Left lung (tissue), 10 donors: Measurements from ENCODE around the gene CALCOCO2. TPM values are rescaled to one million over a fixed set of nuclear protein-coding genes. Genes with fewer than 3 reads are reported as not detected.

ENCODE experiments used
- ATAC-seq: fragments of 200-7000 bp; cut with Tn5 transposase; one replicate; pipeline ENCODE4 v1.9.1; 2020; ENCODE audit warnings: moderate library complexity
- DNase-seq, 4 donors: peaks; one replicate each; pipeline ENCODE4 v3.0.0-alpha.2; 2013 to 2020
- H3K27ac ChIP-seq, 2 donors: fragments of 200-600 bp; sonication (generic) in 1 of 2; one replicate each; pipeline versions ENCODE4 v1.5.0 to v1.8.0; 2020 to 2021
- H3K27me3 ChIP-seq, 2 donors: fragments of 200-600 bp; sonication (generic) in 1 of 2; one replicate each; pipeline versions ENCODE4 v1.5.0 to v1.8.0; 2020 to 2021
- H3K36me3 ChIP-seq, 2 donors: fragments of 200-600 bp; sonication (generic) in 1 of 2; one replicate each; pipeline versions ENCODE4 v1.5.0 to v1.8.0; 2020 to 2021
- H3K4me1 ChIP-seq, 2 donors: fragments of 200-600 bp; one replicate each; pipeline ENCODE4 v1.8.0; 2021
- H3K4me3 ChIP-seq, 2 donors: fragments of 200-600 bp; sonication (generic) in 1 of 2; one replicate each; pipeline versions ENCODE4 v1.5.0 to v1.8.0; 2020 to 2021; ENCODE audit warnings: mild to moderate bottlenecking in 1 of 2
- H3K9me3 ChIP-seq, 2 donors: fragments of 200-600 bp; sonication (generic) in 1 of 2; one replicate each; pipeline versions ENCODE4 v1.5.0 to v1.8.0; 2020 to 2021
- intact Hi-C, 2 donors: fragments of 100-400 bp; cut with DNase I; formaldehyde crosslinking; loops; one replicate each; pipeline versions ENCODE4 v1.11.2 to v1.14.2; 2022
- polyA plus RNA-seq, 6 donors: library from polyadenylated mRNA; unstranded; fragments of 120-200 nt; gene quantifications; one replicate each; pipeline ENCODE4 v1.2.1, GENCODE V29; 2013; ENCODE audit not compliant: insufficient read length in 6 of 6
- total RNA-seq, 2 donors: library from RNA; stranded (reverse); fragmentation: NEBNext Ultra II Directional; extraction: Animal tissue kit (Norgen Biotek cat#: 25700); gene quantifications; one replicate each; pipeline ENCODE4 v1.2.1, GENCODE V29; 2021
- TF ChIP-seq, protein P1 (sequence below), 2 donors: fragments of 200-600 bp; sonication (generic) in 1 of 2; IDR thresholded peaks; one replicate each; pipeline versions ENCODE4 v1.5.0 to v1.8.0; 2021; ENCODE audit warnings: antibody characterized with exemption in 2 of 2
- donor health status: DM: no; HTN: yes; CAD: no.
- donor health status: DM: no; HTN: no; CAD: no.

The CALCOCO2 gene
- total and polyA plus RNA-seq, 8 donors, result 105 to 132 (median 117) TPM

DNA sequence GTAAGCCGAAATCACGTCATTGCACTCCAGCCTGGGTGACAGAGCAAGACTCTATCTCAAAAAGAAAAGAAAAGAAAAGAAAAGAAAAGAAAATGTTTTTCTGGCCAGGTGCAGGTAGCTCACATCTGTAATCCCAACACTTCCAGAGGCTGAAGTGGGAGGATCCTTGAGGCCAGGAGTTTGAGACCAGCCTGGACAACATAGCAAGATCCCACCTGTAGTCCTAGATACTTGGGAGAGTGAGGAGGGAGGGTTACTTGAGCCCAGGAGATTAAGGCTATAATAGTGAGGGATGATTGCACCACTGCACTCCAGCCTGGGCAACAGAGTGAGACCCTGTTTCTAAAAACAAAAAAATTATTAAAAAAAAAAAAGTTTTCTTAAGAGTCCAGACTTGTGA lies 59.3 kb downstream of the CALCOCO2 start:
- H3K36me3 ChIP-seq, result peaks cover 0 to 4% of the 10 kb centered on the region in 2 donors
- H3K4me1 ChIP-seq, result peaks cover 8 to 17% of the 10 kb centered on the region in 2 donors
- no peak for ATAC-seq
- TF ChIP-seq, protein P1, sequence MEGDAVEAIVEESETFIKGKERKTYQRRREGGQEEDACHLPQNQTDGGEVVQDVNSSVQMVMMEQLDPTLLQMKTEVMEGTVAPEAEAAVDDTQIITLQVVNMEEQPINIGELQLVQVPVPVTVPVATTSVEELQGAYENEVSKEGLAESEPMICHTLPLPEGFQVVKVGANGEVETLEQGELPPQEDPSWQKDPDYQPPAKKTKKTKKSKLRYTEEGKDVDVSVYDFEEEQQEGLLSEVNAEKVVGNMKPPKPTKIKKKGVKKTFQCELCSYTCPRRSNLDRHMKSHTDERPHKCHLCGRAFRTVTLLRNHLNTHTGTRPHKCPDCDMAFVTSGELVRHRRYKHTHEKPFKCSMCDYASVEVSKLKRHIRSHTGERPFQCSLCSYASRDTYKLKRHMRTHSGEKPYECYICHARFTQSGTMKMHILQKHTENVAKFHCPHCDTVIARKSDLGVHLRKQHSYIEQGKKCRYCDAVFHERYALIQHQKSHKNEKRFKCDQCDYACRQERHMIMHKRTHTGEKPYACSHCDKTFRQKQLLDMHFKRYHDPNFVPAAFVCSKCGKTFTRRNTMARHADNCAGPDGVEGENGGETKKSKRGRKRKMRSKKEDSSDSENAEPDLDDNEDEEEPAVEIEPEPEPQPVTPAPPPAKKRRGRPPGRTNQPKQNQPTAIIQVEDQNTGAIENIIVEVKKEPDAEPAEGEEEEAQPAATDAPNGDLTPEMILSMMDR (IDR thresholded peaks at IDR 0.05), result no peak
- no peaks in the 10 kb centered on the region for H3K27me3 ChIP-seq
- no peaks in the 10 kb centered on the region for H3K9me3 ChIP-seq
- no peak for DNase-seq
- H3K27ac ChIP-seq, result no peak overlapping the region
- intact Hi-C loops, result no loop called here
- no peak overlapping the region for H3K4me3 ChIP-seq

DNA sequence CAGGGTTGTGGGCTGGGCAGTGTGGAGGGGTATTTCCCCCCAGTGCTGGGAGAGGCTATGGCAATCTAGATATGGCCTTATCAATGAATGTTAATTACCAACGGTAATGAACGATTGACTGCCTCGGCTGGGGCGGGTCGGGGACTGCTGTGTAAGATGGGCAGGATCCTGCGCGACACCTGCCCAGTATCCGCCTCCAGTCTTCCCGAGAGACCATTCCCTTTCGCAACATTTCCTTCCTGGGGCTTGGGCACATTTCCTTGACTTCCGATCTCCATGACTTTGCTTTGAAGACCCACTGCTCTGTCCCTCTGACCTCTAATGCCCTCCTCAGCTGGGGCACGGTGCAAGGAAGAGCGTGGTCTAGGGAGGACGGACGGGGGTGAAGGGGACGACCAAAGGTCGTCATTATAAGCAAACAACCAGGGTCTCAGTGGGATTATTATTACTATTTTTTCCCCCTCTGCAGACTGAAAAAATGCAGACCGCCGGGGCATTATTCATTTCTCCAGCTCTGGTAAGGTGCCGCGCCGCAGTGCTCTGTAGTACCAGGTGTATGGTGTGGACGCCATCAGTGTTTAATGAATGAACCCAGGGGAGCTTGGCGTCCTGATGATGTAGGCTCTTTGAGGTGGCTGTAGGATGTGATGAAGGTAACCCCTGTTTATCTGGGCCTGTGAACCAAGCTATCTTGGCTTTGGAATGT lies 62.3 kb downstream of the CALCOCO2 start:
- DNase-seq (peak in 1 of 4 donors; percentile 17), ATAC-seq (no peak)
- Histone ChIP-seq H3K27me3 (no peaks in the 10 kb centered on the region), H3K36me3 (peaks cover 0 to 31% of the 10 kb centered on the region in 2 donors), H3K4me1 (peaks cover 8 to 17% of the 10 kb centered on the region in 2 donors), H3K9me3 (no peaks in the 10 kb centered on the region), H3K4me3 (peak overlapping the region; percentile 69 to 84), H3K27ac (peak overlapping the region; percentile 57 to 85)
- intact Hi-C loops, result no loop called here
- TF ChIP-seq, protein P1 (IDR thresholded peaks at IDR 0.05), result no peak

DNA sequence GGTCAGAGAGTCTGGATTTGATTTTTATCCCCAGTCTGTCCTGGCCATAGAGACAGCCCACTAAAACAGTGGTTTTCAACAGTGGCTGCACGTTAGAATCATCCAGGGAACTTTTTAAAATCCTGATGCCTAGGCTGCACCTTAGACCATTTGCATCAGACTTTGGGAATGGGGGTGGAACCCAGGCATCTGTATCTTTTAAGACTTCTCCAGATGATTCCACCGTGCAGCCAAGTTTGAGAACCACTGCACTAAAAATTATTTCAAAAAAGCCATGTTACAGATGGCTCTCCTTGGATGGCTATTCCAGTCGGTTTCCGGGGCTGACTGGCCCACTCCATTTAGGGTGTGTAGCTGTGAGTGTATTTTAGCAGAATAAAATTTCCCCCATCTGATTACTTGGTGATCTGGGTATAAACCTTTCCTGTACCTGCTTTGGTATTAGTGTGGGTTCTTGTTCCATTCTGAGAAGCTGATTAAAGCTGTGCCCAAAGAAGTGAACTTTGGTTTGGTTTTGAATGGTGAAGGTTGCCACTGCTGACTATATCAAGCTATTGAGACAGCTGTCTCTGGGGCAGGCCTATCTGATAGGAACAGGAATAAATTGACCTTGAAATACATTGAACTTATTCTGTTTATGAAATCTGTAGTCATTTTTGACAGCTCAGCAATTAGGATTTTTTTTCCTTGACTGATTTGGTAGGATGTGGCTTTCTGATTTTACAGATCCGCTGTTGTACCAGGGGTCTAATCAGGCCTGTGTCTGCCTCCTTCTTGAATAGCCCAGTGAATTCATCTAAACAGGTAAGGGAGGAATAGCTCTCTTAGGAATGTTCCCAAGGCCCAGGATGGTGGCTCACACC lies 63.0 kb downstream of the CALCOCO2 start:
- DNase-seq (no peak), ATAC-seq (no peak)
- no peaks in the 10 kb centered on the region for H3K27me3 ChIP-seq
- intact Hi-C loops, result no loop called here
- H3K27ac ChIP-seq, result no peak overlapping the region
- H3K9me3 ChIP-seq, result no peaks in the 10 kb centered on the region
- TF ChIP-seq, protein P1 (IDR thresholded peaks at IDR 0.05), result no peak
- H3K4me1 ChIP-seq, result peaks cover 8 to 17% of the 10 kb centered on the region in 2 donors
- peak overlapping the region; percentile 69 to 84 for H3K4me3 ChIP-seq
- H3K36me3 ChIP-seq, result peaks cover 0 to 35% of the 10 kb centered on the region in 2 donors

DNA sequence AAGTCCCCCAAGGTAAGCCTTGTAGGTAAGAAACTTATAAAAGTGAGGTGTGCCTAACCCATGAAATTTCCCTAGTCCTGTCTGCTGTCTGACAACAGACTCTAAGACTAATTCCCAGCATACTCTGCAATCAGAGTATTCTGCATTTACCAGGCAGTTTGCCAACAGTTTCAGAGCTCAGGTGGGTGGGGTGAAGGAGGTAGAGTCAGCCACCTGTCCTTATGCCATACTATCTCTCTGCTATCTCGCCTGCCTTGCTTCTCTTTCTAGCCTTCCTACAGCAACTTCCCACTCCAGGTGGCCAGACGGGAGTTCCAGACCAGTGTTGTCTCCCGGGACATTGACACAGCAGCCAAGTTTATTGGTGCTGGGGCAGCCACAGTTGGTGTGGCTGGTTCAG lies 64.1 kb downstream of the CALCOCO2 start:
- Histone ChIP-seq H3K27me3 (no peaks in the 10 kb centered on the region), H3K27ac (no peak overlapping the region), H3K9me3 (no peaks in the 10 kb centered on the region), H3K4me1 (peaks cover 8 to 17% of the 10 kb centered on the region in 2 donors), H3K4me3 (no peak overlapping the region), H3K36me3 (peaks cover 0 to 35% of the 10 kb centered on the region in 2 donors)
- TF ChIP-seq, protein P1 (IDR thresholded peaks at IDR 0.05), result no peak
- no peak for DNase-seq
- no peak for ATAC-seq
- intact Hi-C loops, result no loop called here

DNA sequence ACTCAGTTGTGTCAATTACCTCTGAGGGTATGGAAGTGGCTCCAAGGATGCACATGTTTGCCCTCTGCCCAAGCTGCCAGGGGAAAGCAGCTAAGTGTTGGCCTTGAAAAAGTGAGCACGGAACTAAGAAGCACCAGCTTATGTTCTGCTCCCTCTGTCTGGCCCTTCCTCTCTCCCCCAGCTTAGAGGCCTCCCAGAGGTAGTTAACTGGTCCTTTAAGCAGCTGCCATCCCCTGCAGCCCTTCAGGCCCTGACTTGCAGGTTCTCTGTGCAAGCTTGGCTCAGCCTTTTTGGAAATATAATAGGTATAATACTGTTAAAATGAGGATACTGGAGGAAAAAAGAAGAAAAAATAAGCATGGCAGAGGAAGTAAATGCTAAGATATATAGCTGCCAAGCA lies 70.4 kb downstream of the CALCOCO2 start:
- ATAC-seq, result no peak
- H3K4me3 ChIP-seq, result no peak overlapping the region
- no peaks in the 10 kb centered on the region for H3K4me1 ChIP-seq
- intact Hi-C loops, result no loop called here
- no peak overlapping the region for H3K27ac ChIP-seq
- H3K36me3 ChIP-seq, result peaks cover 0 to 20% of the 10 kb centered on the region in 2 donors
- H3K9me3 ChIP-seq, result no peaks in the 10 kb centered on the region
- TF ChIP-seq, protein P1 (IDR thresholded peaks at IDR 0.05), result no peak
- no peak for DNase-seq
- H3K27me3 ChIP-seq, result no peaks in the 10 kb centered on the region
